Retinal pigment epithelial cell (primary cell): ENCODE results near the gene ZBTB26.
A peak's percentile ranks its signal among the peaks of the same experiment; 100 is the strongest.

Experiments
- DNase-seq: peaks from one replicate; pipeline ENCODE4 v3.0.0-alpha.2; 2010; ENCODE audit warnings: low read depth
- H3K4me3 ChIP-seq: 2 replicates; pipeline ENCODE4 v1.5.1; 2011; ENCODE audit warnings: mild to moderate bottlenecking, low read length, control low read depth, moderate library complexity
- TF ChIP-seq, protein P1 (sequence below): conservative IDR thresholded peaks from 2 replicates; pipeline ENCODE4 v1.5.1; 2011; ENCODE audit warnings: low read depth, low read length, control low read depth, inconsistent platforms

ZBTB26 gene

DNA sequence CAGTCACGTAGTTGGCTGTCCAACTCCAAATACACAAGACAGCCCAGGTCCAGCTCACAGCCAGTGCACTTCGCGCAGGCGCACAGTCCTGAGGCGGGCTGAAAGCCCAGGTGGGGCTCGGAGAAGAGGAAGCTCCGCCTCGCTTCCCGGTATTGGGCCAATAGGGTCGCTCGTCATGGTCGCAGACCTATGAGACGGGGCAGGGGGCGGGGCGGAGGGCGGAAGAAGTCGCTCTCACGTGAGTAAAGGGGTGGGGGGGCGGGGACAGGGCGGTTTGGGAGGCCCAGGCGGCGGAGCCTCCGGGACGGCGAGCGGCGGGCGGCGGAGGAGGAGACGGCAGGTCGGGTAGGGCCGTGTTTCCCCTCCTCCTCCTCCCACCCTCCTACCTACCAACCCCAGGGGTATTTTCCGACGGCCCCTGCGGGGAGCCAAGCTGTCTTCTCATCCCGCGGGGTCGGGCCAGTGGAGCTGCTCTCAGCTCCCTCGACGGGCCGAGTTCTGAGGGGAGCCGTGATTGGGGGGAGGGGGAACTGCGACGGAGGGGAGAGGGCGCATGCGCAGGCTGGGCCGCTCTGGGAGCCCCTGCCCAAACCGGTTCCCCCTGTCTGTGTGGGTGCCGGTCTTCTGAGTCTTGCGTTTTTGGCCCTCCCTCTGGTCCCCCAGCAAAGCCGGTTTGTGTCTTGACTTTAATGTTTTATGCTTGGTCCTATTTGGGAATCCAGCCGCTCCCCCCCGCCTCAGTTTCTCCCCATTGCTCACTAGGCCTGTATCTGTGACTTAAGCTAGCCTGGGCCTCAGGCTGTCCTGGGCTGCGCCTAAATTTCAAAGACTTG lies 9.7 kb upstream of the ZBTB26 start, which contains the start of gene RABGAP1:
Gene RABGAP1 (plus strand): TSS at position 272 of the 833 bp plus-strand sequence. CDS start 16,040 bp downstream, outside the sequence.
- TF ChIP-seq, protein P1, sequence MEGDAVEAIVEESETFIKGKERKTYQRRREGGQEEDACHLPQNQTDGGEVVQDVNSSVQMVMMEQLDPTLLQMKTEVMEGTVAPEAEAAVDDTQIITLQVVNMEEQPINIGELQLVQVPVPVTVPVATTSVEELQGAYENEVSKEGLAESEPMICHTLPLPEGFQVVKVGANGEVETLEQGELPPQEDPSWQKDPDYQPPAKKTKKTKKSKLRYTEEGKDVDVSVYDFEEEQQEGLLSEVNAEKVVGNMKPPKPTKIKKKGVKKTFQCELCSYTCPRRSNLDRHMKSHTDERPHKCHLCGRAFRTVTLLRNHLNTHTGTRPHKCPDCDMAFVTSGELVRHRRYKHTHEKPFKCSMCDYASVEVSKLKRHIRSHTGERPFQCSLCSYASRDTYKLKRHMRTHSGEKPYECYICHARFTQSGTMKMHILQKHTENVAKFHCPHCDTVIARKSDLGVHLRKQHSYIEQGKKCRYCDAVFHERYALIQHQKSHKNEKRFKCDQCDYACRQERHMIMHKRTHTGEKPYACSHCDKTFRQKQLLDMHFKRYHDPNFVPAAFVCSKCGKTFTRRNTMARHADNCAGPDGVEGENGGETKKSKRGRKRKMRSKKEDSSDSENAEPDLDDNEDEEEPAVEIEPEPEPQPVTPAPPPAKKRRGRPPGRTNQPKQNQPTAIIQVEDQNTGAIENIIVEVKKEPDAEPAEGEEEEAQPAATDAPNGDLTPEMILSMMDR: no peak
- DNase-seq: peak; percentile 92
- H3K4me3 ChIP-seq: peak within 1 kb of the TSS; percentile 85

DNA sequence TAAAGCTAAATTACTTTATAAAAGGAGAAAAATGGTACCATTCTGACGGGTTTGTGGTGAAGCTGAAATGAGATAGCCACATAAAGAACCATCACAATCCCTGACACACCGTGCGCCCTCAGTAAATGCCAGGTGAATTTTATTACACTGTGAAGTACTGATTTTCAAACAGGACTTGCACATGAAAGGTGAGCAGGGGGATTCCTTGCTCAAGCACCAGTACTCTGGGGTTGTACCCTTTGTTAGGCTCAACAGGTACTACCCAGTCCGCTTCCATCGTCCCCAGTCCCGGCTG lies 9.1 kb upstream of the ZBTB26 start:
- TF ChIP-seq, protein P1: no peak
- DNase-seq: no peak
- H3K4me3 ChIP-seq: peak overlapping the region; percentile 39

DNA sequence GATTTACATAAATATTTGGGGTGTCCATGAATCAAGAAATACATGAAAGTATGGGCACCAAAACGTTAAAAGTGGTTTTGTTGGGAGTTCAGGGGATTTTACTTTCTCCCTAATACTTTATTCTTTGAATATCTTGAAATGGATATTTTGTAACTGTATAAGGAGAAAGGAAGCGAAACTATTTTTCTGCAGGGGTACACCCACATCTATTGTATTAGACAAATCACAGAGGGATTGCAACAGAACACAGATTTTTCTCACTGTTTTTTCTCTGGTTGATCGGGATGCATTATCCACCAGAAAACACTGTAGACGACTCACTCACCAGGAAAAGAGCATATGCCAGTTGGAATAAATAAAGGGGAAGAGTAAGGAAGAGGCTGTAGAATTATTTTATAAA lies 8.3 kb upstream of the ZBTB26 start:
- H3K4me3 ChIP-seq: no peak overlapping the region
- TF ChIP-seq, protein P1: no peak
- DNase-seq: no peak

DNA sequence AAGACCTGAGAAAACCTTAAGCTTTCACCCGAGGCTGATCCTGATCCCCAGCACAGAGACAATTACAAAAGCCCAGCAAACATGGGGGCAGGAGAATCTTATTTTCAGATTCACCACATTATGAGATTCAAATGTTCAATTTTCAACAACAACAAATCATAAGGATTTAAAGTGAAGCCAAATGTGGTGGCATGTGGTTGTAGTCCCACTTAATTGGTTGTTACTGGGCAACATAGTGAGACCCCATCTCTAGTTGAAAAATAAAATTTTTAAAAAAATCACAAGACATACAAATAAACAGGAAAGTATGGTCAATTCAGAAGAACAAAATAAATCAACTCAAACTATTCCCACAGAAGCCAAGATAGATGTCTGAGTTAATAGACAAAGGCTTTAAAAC lies 5.6 kb upstream of the ZBTB26 start:
- TF ChIP-seq, protein P1: no peak
- H3K4me3 ChIP-seq: no peak overlapping the region
- DNase-seq: no peak

DNA sequence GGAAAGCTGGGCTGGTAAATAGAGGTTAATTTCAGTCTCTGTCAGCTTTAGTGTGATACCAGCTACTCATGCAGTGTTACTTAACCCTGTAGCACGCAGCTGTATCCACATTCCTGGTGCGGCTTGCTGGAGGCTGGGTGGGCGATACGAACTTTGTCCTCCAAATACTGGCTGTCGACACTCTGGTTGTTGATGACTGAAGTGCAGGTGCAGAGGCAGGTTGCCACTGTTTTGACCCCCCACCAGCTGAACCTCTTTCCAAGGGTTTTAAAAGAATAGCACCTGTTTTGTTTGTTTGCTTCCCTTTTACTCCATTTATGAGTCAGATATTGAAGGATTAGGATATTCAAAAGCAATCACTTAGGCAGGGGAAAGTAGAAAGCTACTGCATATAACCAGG lies 5.2 kb upstream of the ZBTB26 start:
- H3K4me3 ChIP-seq: no peak overlapping the region
- TF ChIP-seq, protein P1: no peak
- no peak for DNase-seq

DNA sequence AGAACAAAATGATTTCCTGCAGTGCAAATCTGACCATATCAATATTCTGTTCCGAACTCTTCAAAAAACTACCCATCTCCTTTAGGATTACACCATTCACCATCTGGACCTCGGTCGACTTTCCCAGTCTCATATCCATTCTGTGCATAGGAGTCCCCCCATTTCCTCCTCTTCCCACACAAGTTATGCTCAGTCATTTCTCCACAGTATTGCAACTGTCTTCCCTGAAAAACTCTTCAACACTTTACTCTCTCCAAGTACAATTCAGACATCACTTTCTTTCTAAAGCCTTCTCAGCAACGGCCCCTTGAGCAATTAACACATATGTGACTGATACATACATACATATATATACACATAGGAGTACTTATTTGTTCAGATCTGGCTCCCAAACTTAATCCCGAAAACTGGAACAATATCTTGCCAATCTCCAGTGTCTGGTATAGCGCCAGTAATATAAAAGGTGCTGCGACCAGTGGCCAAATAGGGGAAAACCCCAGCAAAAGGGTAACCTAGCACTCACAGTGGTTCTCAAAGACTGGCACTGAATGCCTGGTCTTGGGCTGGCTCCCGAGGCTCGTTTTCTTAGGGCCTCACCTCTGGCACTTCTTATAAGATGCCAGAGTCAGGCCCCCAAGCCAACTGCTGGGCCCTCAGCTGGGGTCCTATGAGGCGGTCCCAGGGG lies 629 bp downstream of the ZBTB26 start:
- peak overlapping the region; percentile 92 for H3K4me3 ChIP-seq
- no peak for DNase-seq
- TF ChIP-seq, protein P1: no peak
